ENCODE data around the gene ZSCAN18.

ZSCAN18 gene

DNA sequence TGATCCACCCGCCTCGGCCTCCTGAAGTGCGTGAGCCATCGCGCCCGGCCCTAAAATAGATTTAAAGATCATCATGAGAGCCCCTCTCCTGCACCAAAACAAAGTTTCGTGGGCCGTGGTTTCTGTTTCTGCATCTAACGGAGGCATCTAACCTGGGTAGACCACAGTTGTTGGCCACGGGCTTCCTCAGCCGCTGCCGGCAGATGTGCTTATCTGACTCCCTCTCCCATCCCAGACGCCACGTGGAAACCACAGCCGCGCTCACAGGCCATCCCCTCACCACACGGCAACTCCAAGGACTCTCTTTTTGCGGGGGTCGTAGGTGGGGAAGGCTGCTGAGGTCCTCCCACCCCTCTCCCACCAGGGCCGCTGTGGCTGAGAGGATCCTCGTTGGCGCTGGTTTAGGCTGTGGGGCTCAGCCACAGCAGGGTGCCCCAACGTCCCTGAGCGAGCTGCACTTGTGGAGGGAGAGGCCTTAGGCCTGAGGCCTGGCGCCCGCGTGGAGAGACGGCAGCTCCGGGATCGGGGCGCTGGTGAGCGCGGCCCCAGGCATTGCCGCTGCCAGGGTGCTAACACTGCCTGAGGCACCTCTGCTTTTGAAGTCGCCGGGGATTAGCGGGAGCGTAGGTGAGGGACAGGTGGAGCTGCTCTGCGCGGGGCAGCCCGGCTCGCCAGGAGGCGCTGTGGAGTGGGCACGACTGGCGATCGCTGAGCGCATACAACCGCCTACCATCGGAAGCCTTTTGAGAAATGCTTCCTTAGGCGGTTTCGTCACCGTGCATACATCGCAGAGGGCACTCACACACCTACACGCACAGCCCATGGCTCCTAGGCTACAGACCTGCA lies 55.3 kb downstream of the ZSCAN18 start:
- no peak for DNase-seq

DNA sequence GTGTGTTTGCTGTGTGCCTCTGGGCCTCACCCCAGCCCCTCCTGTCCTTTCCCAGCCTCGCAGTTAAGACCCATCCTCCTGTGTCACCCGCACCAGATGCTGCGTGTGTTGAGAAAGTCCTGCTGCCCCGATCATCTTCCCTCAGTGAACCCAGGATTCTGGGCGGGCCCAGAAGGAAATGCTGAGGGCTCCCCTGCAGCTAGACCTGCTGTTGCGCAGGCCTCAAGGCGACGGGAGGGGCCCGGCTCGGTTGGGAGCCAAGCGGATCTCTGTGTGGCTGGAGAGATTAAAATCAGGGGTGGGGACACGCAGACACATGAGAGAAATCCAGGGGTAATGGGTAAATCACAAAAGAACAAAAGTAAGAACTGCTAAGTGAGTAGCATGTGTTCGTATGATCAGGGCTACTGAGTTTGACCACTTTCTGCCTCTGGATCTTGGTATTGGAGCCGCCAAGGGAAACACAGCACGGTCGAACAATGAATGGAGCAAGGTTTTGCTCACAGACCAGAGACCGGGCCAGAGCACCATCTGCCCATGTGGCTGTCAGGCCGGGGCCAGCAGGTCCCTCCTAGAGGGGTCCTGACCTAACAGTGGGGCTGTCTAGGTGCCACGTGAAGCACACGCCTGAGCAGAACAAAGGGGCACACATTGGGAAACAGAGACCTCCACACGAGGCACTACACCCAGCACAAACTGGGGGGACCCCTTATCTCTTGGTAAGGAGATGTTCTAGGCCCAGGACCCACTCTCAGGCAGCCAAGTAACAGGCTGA lies 57.1 kb downstream of the ZSCAN18 start:
- no peak for DNase-seq

GRCh38 chr19:58038688-58039204 lies 59.3 kb downstream of the ZSCAN18 start:
- no peak for DNase-seq

DNA sequence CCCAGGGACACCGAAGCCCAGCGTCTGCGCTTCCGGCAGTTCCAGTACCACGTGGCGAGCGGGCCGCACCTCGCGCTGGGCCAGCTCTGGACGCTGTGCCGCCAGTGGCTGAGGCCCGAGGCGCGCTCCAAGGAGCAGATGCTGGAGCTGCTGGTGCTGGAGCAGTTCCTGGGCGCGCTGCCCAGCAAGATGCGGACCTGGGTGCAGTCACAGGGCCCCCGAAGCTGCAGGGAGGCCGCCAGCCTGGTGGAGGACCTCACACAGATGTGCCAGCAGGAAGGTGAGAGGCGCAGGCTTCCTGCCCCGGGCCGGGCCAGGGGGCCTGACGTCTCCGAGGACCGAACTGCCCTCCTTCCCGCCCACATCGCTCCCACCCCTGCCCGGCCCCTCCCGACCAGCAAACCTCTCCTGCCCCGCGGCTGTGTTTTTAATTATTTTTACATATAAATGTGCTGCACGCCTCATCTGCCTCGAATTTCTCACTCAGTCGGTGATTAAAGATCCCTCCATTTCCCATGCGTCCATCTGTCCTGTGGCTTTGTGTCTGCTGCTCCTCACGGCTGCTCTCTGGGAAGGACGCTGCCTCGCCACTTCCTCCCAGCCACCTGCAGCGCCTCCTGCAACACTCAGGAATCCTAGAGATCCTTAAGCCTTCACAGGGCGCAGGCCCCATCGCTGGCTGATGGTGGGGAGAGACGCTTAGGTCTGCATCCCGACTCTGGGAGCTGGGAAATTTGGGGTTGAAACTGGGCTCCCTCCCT lies 59.9 kb downstream of the ZSCAN18 start:
- DNase-seq: no peak

GRCh38 chr19:58035863-58036262 lies 62.2 kb downstream of the ZSCAN18 start:
- no peak for DNase-seq

GRCh38 chr19:58034477-58034793 lies 63.6 kb downstream of the ZSCAN18 start:
- no peak for DNase-seq
